Measurements from ENCODE around the gene CYFIP2.
A peak's percentile ranks its signal among the peaks of the same experiment; 100 is the strongest.

The CYFIP2 gene

DNA sequence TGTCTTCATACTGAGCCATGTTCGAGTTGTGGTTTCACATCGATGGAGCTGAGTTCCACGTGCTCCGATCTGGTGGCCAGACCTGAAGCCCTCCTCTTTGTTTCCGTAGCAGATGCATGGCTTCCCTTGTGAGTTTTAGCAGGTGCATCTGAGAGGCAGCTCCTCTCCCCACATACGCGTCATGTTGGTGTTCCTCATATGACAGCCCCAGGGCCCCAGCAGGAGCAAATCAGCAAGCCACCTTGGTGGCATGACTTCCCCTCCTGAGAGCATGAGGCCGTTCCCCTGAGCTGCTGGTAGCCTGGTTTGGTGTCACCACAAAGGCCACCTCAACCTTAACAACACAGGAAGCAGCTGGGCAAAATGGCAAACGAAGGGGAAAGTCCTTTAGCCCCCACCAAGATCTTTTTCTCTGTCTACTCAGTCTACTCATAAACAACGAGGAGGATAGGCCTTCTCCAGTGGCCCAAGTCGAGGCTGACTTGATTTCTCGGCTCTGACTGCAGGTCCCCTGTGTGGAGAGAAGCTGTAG, 5.9 kb downstream of the CYFIP2 start:
- H3K36me3 ChIP-seq (replicated peaks; ENCODE audit: insufficient read depth, low read length): no peaks in the 10 kb centered on the region
- H3K4me2 ChIP-seq (ENCODE audit: low read depth, low read length): peak overlapping the region; percentile 91
- H3K4me1 ChIP-seq (ENCODE audit: low read length): peaks cover 67% of the 10 kb centered on the region
- H3K9ac ChIP-seq (ENCODE audit: low read length): peak overlapping the region; percentile 76
- H3K27me3 ChIP-seq (replicated peaks; ENCODE audit: insufficient read depth, low read length): no peaks in the 10 kb centered on the region
- no peaks in the 10 kb centered on the region for H3K9me2 ChIP-seq (replicated peaks; ENCODE audit: insufficient read depth, low read length)
- peaks cover 28% of the 10 kb centered on the region for H3F3A ChIP-seq (ENCODE audit: insufficient read depth, low read length)
- peak; percentile 98 for DNase-seq
- TF ChIP-seq, protein P1, sequence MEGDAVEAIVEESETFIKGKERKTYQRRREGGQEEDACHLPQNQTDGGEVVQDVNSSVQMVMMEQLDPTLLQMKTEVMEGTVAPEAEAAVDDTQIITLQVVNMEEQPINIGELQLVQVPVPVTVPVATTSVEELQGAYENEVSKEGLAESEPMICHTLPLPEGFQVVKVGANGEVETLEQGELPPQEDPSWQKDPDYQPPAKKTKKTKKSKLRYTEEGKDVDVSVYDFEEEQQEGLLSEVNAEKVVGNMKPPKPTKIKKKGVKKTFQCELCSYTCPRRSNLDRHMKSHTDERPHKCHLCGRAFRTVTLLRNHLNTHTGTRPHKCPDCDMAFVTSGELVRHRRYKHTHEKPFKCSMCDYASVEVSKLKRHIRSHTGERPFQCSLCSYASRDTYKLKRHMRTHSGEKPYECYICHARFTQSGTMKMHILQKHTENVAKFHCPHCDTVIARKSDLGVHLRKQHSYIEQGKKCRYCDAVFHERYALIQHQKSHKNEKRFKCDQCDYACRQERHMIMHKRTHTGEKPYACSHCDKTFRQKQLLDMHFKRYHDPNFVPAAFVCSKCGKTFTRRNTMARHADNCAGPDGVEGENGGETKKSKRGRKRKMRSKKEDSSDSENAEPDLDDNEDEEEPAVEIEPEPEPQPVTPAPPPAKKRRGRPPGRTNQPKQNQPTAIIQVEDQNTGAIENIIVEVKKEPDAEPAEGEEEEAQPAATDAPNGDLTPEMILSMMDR (IDR thresholded peaks at IDR 0.05; ENCODE audit: low read length): no peak
- TF ChIP-seq EZH2phosphoT487 (IDR thresholded peaks at IDR 0.05; ENCODE audit: low read length) (no peak), EZH2 (optimal IDR thresholded peaks at IDR 0.05; ENCODE audit: low read depth, low read length) (no peak)
- H4K20me1 ChIP-seq (ENCODE audit: insufficient read depth, low read length): no peaks in the 10 kb centered on the region; the same call in 1 of the 2 replicates
- H3K9me3 ChIP-seq (replicated peaks; ENCODE audit: insufficient read depth, low read length): no peaks in the 10 kb centered on the region
- peak overlapping the region; percentile 97 for H3K27ac ChIP-seq (ENCODE audit: low read length)
- no peak overlapping the region for H2AFZ ChIP-seq (ENCODE audit: low read length)
- peaks cover 92% of the 10 kb centered on the region for H3K79me2 ChIP-seq (ENCODE audit: low read length)
- H3K4me3 ChIP-seq (ENCODE audit: low read length): peak overlapping the region; percentile 45

DNA sequence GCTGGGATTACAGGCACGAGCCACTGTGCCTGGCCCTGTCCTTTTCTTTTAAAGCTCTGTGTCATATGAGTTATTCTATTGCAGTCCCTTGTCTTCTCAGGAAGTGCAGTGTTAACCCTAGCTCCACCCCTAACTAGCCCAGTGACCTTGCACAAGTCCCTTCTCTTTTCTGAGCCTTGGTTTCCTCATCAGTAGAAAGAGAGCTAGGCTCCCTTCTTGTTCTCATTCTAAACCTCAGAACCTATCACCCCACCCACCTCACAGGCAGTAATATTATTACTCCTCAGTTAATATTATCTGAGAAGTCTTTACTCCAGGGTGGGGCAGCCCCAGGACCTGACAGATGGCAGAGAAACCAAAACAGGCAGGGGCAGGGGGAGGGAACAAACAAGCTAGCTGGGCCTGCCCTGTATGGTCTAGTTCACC, 7.2 kb downstream of the CYFIP2 start:
- H3K4me2 ChIP-seq (ENCODE audit: low read depth, low read length): peak overlapping the region; percentile 91
- H3K36me3 ChIP-seq (replicated peaks; ENCODE audit: insufficient read depth, low read length): no peaks in the 10 kb centered on the region
- H3K4me3 ChIP-seq (ENCODE audit: low read length): peak overlapping the region; percentile 45; the same call in 1 of the 2 replicates
- no peaks in the 10 kb centered on the region for H3K9me2 ChIP-seq (replicated peaks; ENCODE audit: insufficient read depth, low read length)
- peak overlapping the region; percentile 76; the same call in 1 of the 2 replicates for H3K9ac ChIP-seq (ENCODE audit: low read length)
- H3K27ac ChIP-seq (ENCODE audit: low read length): peak overlapping the region; percentile 97
- H3K9me3 ChIP-seq (replicated peaks; ENCODE audit: insufficient read depth, low read length): no peaks in the 10 kb centered on the region
- peaks cover 55% of the 10 kb centered on the region for H3K4me1 ChIP-seq (ENCODE audit: low read length)
- DNase-seq: peak; percentile 63
- H3F3A ChIP-seq (ENCODE audit: insufficient read depth, low read length): peaks cover 28% of the 10 kb centered on the region
- TF ChIP-seq, protein P1 (IDR thresholded peaks at IDR 0.05; ENCODE audit: low read length): no peak
- no peak for TF ChIP-seq EZH2phosphoT487 (IDR thresholded peaks at IDR 0.05; ENCODE audit: low read length)
- TF ChIP-seq EZH2 (optimal IDR thresholded peaks at IDR 0.05; ENCODE audit: low read depth, low read length): no peak
- H3K79me2 ChIP-seq (ENCODE audit: low read length): peaks cover 91% of the 10 kb centered on the region
- H4K20me1 ChIP-seq (ENCODE audit: insufficient read depth, low read length): peaks cover under 1% of the 10 kb centered on the region; the same call in 1 of the 2 replicates
- no peaks in the 10 kb centered on the region for H3K27me3 ChIP-seq (replicated peaks; ENCODE audit: insufficient read depth, low read length)
- no peak overlapping the region for H2AFZ ChIP-seq (ENCODE audit: low read length)

DNA sequence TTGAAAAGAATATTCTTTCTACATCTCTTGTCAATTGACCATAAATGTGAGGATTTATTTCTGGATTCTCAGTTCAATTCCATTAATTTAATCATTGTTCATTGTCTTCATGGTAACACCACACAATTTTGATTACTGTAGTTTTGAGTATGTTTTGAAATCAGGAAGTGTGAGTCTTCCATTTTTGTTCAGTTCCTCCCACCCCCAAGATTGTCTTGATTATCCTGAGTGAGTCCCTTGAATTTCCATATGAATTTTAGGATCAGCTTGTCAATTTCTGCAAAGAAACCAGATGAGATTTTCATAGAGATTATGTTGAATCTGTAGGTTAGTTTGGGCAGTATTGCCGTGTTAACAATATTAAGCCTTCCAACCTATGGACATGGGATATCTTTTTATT, 9.5 kb downstream of the CYFIP2 start:
- TF ChIP-seq, protein P1 (IDR thresholded peaks at IDR 0.05; ENCODE audit: low read length): no peak
- TF ChIP-seq EZH2 (optimal IDR thresholded peaks at IDR 0.05; ENCODE audit: low read depth, low read length) (no peak), EZH2phosphoT487 (IDR thresholded peaks at IDR 0.05; ENCODE audit: low read length) (no peak)
- H3K27ac ChIP-seq (ENCODE audit: low read length): no peak overlapping the region
- DNase-seq: no peak
- no peaks in the 10 kb centered on the region for H3K27me3 ChIP-seq (replicated peaks; ENCODE audit: insufficient read depth, low read length)
- H3K9me2 ChIP-seq (replicated peaks; ENCODE audit: insufficient read depth, low read length): no peaks in the 10 kb centered on the region
- peaks cover 6% of the 10 kb centered on the region; the same call in 1 of the 2 replicates for H4K20me1 ChIP-seq (ENCODE audit: insufficient read depth, low read length)
- peaks cover 24% of the 10 kb centered on the region for H3F3A ChIP-seq (ENCODE audit: insufficient read depth, low read length)
- H3K4me3 ChIP-seq (ENCODE audit: low read length): no peak overlapping the region
- H3K4me2 ChIP-seq (ENCODE audit: low read depth, low read length): no peak overlapping the region
- no peaks in the 10 kb centered on the region for H3K9me3 ChIP-seq (replicated peaks; ENCODE audit: insufficient read depth, low read length)
- H3K4me1 ChIP-seq (ENCODE audit: low read length): peaks cover 36% of the 10 kb centered on the region
- no peak overlapping the region for H3K9ac ChIP-seq (ENCODE audit: low read length)
- peaks cover 91% of the 10 kb centered on the region for H3K79me2 ChIP-seq (ENCODE audit: low read length)
- no peak overlapping the region for H2AFZ ChIP-seq (ENCODE audit: low read length)
- no peaks in the 10 kb centered on the region for H3K36me3 ChIP-seq (replicated peaks; ENCODE audit: insufficient read depth, low read length)
